NK-92 (cell line): ENCODE data around the gene RHBDD1.

Experiments used
- DNase-seq: peaks from one replicate; lab custom pipeline; 2025; ENCODE audit not compliant: unreplicated experiment; lab: John Stamatoyannopoulos, UW

RHBDD1 gene

DNA sequence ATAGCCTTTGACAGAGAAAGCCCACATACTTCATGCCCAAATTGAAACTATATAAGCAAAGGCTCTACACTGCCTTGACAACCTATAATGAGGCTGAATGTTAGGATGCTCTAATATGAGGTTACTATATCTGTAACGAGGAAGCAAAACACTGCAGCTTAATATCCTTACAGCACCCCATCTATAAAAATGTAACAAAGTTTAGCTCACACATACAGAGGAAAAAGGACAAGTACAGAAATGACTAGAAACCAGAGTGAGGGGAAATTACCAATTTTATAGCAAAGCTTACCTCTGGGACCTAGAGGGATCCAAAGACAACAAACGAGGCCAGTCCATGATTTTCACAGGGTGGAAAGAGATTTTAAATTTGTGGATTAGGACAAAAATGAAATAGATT lies 189.7 kb downstream of the RHBDD1 start:
- DNase-seq, result no peak

DNA sequence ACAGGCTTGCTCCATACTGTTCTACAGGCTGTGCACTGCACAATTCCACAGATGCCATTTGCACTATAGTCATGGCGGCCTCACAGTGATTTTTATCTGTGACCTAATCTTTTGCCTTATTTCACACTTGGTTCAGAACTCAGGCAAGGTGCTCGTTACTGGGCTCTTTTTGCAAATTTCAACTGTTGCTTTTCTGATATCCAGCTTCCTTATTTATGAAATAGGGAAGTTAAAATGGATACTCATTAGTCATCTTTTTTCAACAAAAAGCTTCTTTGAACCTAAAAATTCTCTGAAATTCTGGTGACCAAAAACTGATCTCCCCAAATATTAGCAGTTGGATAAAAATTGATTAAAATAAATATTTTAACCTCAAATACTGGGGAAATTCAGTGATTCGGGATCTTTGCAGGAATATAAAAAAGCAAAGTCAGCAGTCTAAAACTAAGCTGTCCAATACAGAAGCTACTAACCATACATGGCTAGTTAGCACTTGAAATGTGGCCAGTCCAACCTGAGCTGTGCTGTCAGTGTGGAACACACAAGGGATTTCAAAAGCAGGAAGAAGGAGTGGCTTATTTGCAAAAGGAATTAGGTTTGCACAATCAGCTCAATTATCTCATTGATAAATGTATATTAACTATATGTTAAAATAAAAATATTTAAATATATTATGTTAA lies 193.7 kb downstream of the RHBDD1 start:
- no peak for DNase-seq

DNA sequence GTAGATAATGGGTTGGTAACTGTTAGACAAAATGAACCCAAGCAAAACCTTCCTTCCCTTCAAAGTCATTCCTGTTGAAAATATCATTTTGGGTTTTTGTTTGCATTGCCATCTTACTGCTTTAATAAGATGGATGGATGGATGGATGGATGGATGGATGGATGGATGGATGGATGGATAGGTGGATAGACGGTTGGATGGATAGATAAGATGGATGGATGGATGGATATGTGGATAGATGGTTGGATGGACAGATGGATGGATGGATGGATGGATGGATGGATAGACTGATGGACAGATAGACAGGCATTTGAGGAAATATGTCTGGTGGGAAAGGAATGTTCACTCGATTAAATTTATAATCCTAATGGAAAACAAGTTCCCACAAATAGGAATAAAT lies 194.9 kb downstream of the RHBDD1 start:
- DNase-seq, result no peak

DNA sequence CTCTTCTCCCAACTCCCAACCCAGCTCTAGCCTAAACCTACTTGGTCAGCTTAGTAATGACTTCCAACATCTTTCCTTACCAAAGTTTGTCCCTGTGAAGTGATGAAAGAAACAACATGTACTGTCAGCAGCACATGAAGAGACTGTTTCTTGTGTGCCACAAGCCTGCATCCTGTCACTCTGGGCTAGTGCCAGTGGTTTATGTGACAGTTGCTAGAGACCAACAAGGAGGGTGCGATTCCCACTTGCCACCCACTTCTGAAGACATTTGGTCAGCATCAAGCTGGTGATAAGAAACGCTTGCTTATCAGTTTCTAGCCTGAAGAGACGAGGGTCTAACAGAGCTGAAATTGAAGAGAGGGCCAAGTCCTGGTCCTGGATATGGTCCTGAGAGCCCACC lies 195.5 kb downstream of the RHBDD1 start:
- no peak for DNase-seq

DNA sequence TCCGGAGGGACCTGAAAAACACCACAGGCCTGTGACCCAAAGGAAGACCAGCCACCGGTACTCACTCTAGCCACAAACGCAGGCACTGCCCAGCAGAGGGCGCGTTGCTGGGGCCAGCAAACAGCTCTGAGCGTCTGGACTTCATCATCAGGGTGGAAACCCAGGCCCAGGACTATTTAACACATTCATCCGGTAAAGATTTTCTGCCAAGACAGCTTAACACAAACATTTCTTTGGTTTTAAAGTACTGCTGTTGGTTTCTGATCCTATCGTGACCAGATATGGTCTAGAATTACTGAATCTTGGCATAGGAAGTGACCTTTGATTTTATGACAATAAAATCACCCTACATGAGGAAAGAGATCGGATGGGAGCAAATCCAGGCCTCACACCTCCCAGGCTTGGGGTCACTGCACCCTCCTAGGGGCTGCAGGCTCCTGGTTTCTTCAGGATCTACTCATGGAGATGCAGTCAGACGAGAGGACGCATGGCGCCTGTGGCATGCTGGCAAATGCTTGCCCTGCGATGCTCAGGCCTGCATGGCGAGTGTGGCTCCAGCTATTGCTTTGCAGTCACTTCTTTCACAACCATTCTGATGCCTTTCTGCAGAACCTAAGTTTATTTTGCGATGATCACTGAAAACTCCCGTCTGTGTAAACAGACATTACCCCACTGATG lies 197.8 kb downstream of the RHBDD1 start:
- DNase-seq, result no peak

DNA sequence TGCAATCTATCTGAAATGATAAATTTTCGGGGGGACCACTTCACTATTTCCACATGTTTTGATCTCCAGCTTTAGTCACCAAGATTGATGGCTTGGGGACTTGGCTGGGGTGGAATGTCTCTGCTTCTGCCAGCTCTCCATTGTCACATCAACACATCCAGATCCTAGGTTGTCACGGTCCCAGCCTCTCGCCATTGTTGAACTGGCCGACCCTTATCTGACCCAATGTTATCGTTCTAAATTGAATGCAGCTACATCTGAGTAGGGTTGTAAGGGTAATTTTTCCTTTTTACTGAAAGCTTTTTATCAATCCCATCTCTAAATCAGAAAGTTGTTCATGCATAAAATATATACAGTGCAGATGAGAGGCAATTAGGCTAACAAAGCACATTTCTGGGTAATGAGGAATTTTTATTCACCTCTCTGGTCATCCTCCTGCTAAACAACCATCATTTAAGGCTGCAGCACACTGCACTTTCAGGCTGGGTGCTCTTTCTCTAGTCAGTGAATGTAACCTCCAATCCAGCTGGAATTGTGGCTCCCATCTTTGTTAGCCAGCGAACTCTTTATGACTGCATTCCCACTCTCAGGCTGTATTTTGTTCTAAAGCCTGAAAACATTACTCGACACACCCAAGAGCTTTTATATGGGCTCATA lies 200.0 kb downstream of the RHBDD1 start:
- no peak for DNase-seq

DNA sequence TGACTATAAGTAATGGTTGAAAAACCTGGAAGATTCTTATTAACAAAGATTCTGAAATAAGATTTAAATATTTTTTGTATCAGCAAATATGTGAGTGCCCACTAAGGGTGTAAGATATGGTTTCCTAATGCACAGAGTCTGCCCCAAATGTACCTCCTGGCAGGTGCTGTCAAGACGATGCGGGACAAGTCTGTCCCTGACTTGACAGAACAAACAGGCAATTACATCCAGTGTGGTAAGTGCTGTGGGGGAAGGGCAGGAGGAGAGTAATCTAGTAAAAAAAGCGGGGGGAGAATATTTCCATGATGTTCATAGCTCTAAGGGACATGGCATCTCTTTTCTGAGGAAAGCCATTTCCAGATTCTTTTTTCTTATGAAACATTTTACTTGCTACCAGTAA lies 200.7 kb downstream of the RHBDD1 start:
- DNase-seq, result no peak

DNA sequence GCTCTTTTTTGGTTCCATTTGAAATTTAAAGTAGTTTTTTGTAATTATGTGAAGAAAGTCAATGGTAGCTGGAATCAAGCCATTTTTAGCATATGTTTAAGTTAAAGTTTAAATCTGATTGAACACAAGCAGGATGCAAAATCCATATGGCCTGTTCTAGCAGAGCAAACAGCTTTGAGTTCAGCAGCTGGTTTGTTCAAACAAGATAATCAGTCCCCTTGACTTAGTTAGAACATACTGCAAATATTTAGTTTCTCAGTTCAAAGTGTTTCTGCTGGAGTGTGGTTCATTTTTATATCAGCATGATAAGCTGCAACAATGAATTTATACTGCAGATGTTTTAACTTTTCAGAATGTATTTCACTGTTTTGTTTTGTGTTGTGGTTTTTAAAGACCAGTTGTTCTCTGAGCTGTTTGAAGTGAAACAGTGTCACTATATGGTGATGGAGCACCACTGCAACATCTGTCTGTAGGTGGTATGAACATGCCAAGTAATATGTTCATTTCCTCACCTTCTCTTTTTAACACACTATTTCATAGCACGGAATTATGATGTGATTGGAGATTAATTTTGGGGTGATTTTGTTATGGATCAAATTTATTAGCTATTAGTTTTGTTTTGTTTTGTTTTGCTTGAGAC lies 202.8 kb downstream of the RHBDD1 start:
- no peak for DNase-seq

DNA sequence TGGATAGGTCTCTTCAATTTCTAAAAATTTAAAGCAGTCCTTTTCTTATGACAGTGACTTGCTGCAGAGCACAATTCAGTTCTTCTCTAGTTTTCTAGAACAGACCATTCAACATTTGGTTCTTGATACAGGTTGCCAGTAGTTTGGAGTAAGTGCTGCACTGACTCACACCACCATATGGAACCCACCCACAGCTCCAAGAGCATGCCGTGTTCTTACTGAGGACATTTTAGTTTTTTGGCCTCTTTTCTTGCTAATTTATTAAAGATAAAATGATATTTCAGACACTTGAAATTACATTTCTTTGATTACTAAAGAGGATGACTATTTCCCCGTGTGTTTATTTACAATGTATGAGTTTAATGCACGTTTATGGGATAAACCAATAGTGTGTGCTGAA lies 208.1 kb downstream of the RHBDD1 start:
- DNase-seq, result no peak
